ENCODE results near the gene DUSP2.
"Not testable (repeated sequence)": the region's sequence is repeated elsewhere in the genome, so short reads cannot be mapped to it uniquely, and the experiment has no call there.

The DUSP2 gene

GRCh38 chr2:96163768-96164429 is 18.7 kb upstream of the DUSP2 start:
- Histone ChIP-seq H3F3A (ENCODE audit: insufficient read depth, low read length) (peaks cover 4% of the 10 kb centered on the region; the same call in 1 of the 2 replicates), H3K9me3 (ENCODE audit: low read length) (no peaks in the 10 kb centered on the region), H2AFZ (ENCODE audit: low read length) (no peak overlapping the region), H3K4me1 (ENCODE audit: insufficient read depth, low read length, severe bottlenecking) (peaks cover 35% of the 10 kb centered on the region), H3K27ac (ENCODE audit: low read depth, low read length, poor library complexity, severe bottlenecking) (peak overlapping the region; percentile 90), H3K9me2 (ENCODE audit: low read depth, low read length) (no peaks in the 10 kb centered on the region), H3K79me2 (ENCODE audit: insufficient read depth, low read length) (no peaks in the 10 kb centered on the region), H3K27me3 (ENCODE audit: insufficient read depth, low read length) (no peaks in the 10 kb centered on the region), H3K4me2 (ENCODE audit: low read length) (peak overlapping the region; percentile 76), H4K20me1 (ENCODE audit: insufficient read depth, low read length) (no peaks in the 10 kb centered on the region), H3K4me3 (ENCODE audit: low read depth, low read length, poor library complexity, severe bottlenecking) (peak overlapping the region; percentile 52), H3K9ac (ENCODE audit: low read length) (peak overlapping the region; percentile 70), H3K36me3 (ENCODE audit: insufficient read depth, low read length) (peaks cover 6% of the 10 kb centered on the region; the same call in 1 of the 2 replicates)
- no peak for TF ChIP-seq CTCF (IDR thresholded peaks at IDR 0.05; ENCODE audit: low read length)
- TF ChIP-seq EZH2 (IDR thresholded peaks at IDR 0.05; ENCODE audit: borderline replicate concordance, low read length), result no peak

GRCh38 chr2:96163415-96163767 is 18.2 kb upstream of the DUSP2 start:
- Histone ChIP-seq H4K20me1 (ENCODE audit: insufficient read depth, low read length) (no peaks in the 10 kb centered on the region), H3K9ac (ENCODE audit: low read length) (peak overlapping the region; percentile 11; the same call in 1 of the 2 replicates), H3K79me2 (ENCODE audit: insufficient read depth, low read length) (no peaks in the 10 kb centered on the region), H3K9me3 (ENCODE audit: low read length) (no peaks in the 10 kb centered on the region), H3K36me3 (ENCODE audit: insufficient read depth, low read length) (peaks cover 6% of the 10 kb centered on the region; the same call in 1 of the 2 replicates), H2AFZ (ENCODE audit: low read length) (no peak overlapping the region), H3K27me3 (ENCODE audit: insufficient read depth, low read length) (no peaks in the 10 kb centered on the region), H3K27ac (ENCODE audit: low read depth, low read length, poor library complexity, severe bottlenecking) (peak overlapping the region; percentile 90), H3K4me2 (ENCODE audit: low read length) (peak overlapping the region; percentile 76; the same call in 1 of the 2 replicates), H3K4me1 (ENCODE audit: insufficient read depth, low read length, severe bottlenecking) (peaks cover 35% of the 10 kb centered on the region), H3F3A (ENCODE audit: insufficient read depth, low read length) (peaks cover 4% of the 10 kb centered on the region; the same call in 1 of the 2 replicates), H3K4me3 (ENCODE audit: low read depth, low read length, poor library complexity, severe bottlenecking) (no peak overlapping the region), H3K9me2 (ENCODE audit: low read depth, low read length) (no peaks in the 10 kb centered on the region)
- TF ChIP-seq EZH2 (IDR thresholded peaks at IDR 0.05; ENCODE audit: borderline replicate concordance, low read length) (no peak), CTCF (IDR thresholded peaks at IDR 0.05; ENCODE audit: low read length) (no peak)

- peaks cover 6% of the 10 kb centered on the region; the same call in 1 of the 2 replicates for H3K36me3 ChIP-seq (ENCODE audit: insufficient read depth, low read length)
- H3K9ac ChIP-seq (ENCODE audit: low read length), result no peak overlapping the region
- no peak overlapping the region for H2AFZ ChIP-seq (ENCODE audit: low read length)
- no peaks in the 10 kb centered on the region for H4K20me1 ChIP-seq (ENCODE audit: insufficient read depth, low read length)
- H3K4me1 ChIP-seq (ENCODE audit: insufficient read depth, low read length, severe bottlenecking), result peaks cover 35% of the 10 kb centered on the region
- peak overlapping the region; percentile 90 for H3K27ac ChIP-seq (ENCODE audit: low read depth, low read length, poor library complexity, severe bottlenecking)
- H3K4me2 ChIP-seq (ENCODE audit: low read length), result no peak overlapping the region
- TF ChIP-seq CTCF (IDR thresholded peaks at IDR 0.05; ENCODE audit: low read length) (no peak), EZH2 (IDR thresholded peaks at IDR 0.05; ENCODE audit: borderline replicate concordance, low read length) (no peak)
- no peaks in the 10 kb centered on the region for H3K79me2 ChIP-seq (ENCODE audit: insufficient read depth, low read length)
- H3K27me3 ChIP-seq (ENCODE audit: insufficient read depth, low read length), result no peaks in the 10 kb centered on the region
- no peak overlapping the region for H3K4me3 ChIP-seq (ENCODE audit: low read depth, low read length, poor library complexity, severe bottlenecking)
- H3F3A ChIP-seq (ENCODE audit: insufficient read depth, low read length), result peaks cover 4% of the 10 kb centered on the region; the same call in 1 of the 2 replicates
- H3K9me2 ChIP-seq (ENCODE audit: low read depth, low read length), result no peaks in the 10 kb centered on the region
- no peaks in the 10 kb centered on the region for H3K9me3 ChIP-seq (ENCODE audit: low read length)
Measured at GRCh38 chr2:96161898-96162297, 16.7 kb upstream of the DUSP2 start.

GRCh38 chr2:96160366-96160765 is 15.1 kb upstream of the DUSP2 start:
- H4K20me1 ChIP-seq (ENCODE audit: insufficient read depth, low read length); H3K27ac ChIP-seq (ENCODE audit: low read depth, low read length, poor library complexity, severe bottlenecking); H3K36me3 ChIP-seq (ENCODE audit: insufficient read depth, low read length); H3K4me3 ChIP-seq (ENCODE audit: low read depth, low read length, poor library complexity, severe bottlenecking); H3K27me3 ChIP-seq (ENCODE audit: insufficient read depth, low read length); H3K9me3 ChIP-seq (ENCODE audit: low read length); H3F3A ChIP-seq (ENCODE audit: insufficient read depth, low read length); H3K9me2 ChIP-seq (ENCODE audit: low read depth, low read length); H3K4me2 ChIP-seq (ENCODE audit: low read length); H2AFZ ChIP-seq (ENCODE audit: low read length); H3K79me2 ChIP-seq (ENCODE audit: insufficient read depth, low read length); H3K9ac ChIP-seq (ENCODE audit: low read length): not testable (repeated sequence)
- H3K4me1 ChIP-seq (ENCODE audit: insufficient read depth, low read length, severe bottlenecking), result peaks cover 35% of the 10 kb centered on the region

Measured in OCI-LY1 (cell line).